Ishikawa (cell line): ENCODE results near the gene CLASP1.

Experiments
- CEBPB ChIP-seq: IDR thresholded peaks from 2 replicates; pipeline ENCODE4 v1.6.1; 2012
- EP300 ChIP-seq: IDR thresholded peaks from 2 replicates; pipeline ENCODE4 v1.6.1; 2012; ENCODE audit warnings: borderline replicate concordance
- MAX ChIP-seq: IDR thresholded peaks from 2 replicates; pipeline ENCODE4 v1.6.1; 2012
- RAD21 ChIP-seq: IDR thresholded peaks from 2 replicates; pipeline ENCODE4 v1.6.1; 2012; ENCODE audit warnings: low read depth
- TEAD4 ChIP-seq: IDR thresholded peaks from 2 replicates; pipeline ENCODE4 v1.6.1; 2012
- TF ChIP-seq, protein P1 (sequence below): IDR thresholded peaks from 2 replicates; pipeline ENCODE4 v1.6.1; 2012

GRCh38 chr2:121293450-121294325 lies 355.6 kb downstream of the CLASP1 start:
- TF ChIP-seq, protein P1, sequence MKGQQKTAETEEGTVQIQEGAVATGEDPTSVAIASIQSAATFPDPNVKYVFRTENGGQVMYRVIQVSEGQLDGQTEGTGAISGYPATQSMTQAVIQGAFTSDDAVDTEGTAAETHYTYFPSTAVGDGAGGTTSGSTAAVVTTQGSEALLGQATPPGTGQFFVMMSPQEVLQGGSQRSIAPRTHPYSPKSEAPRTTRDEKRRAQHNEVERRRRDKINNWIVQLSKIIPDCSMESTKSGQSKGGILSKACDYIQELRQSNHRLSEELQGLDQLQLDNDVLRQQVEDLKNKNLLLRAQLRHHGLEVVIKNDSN: no peak
- TF ChIP-seq CEBPB (no peak), TEAD4 (no peak), RAD21 (no peak), MAX (no peak), EP300 (no peak)
